ENCODE results near the gene LY6G6C.
A peak's percentile ranks its signal among the peaks of the same experiment; 100 is the strongest.

LY6G6C gene

DNA sequence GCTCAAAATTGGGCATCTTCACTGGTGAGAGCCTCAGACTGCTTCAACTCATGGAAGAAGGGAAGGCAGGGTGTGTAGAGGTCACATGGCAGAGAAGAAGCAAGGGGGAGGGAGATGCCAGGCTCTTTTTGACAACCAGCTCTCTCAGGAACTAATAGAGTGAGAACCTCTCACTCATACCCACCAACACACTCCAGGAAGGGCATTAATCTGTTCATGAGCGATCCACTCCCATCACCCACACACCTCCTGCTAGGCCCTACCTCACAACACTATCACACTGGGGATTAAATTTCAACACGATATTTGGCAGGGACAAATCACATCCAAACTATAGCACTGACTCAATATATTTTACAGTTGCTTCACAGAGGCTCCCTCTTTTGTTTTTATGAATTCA lies 20.3 kb upstream of the LY6G6C start:
- no peak for DNase-seq (ENCODE audit: low read depth, low spot score)

DNA sequence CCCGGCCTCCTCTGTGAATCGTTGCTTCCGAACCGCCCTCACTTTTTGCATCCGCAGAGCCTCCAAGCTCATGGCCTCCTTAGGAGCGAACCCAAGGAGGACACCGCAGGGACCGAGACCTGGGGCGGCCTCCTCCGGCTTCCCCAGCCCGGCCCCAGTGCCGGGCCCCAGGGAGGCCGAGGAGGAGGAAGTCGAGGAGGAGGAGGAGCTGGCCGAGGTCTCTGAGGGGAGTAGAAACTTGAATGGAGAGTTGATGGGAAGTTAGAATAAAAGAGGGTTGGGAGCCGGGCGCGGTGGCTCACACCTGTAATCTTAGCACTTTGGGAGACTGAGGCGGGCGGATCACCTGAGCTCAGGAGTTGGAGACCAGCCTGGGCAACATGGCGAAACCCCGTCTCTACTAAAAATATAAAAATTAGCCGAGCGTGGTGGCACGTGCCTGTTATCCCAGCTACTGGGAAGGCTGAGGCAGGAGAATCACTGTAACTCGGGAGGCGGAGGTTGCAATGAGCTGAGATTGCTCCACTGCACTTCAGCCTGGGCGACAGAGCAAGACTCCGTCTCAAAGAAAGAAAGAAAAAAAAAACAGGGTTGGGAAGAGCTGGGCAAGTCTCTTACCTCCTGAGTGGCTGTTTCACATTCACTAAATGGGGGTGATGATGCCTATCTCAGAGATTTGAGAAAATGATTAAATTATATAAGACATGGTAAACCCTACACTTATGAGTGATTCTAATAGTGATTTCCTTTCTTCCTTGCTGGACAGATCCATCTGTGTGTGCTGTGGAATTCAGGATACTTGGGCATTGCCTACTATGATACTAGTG lies 19.1 kb upstream of the LY6G6C start:
- DNase-seq (ENCODE audit: low read depth, low spot score), result no peak

DNA sequence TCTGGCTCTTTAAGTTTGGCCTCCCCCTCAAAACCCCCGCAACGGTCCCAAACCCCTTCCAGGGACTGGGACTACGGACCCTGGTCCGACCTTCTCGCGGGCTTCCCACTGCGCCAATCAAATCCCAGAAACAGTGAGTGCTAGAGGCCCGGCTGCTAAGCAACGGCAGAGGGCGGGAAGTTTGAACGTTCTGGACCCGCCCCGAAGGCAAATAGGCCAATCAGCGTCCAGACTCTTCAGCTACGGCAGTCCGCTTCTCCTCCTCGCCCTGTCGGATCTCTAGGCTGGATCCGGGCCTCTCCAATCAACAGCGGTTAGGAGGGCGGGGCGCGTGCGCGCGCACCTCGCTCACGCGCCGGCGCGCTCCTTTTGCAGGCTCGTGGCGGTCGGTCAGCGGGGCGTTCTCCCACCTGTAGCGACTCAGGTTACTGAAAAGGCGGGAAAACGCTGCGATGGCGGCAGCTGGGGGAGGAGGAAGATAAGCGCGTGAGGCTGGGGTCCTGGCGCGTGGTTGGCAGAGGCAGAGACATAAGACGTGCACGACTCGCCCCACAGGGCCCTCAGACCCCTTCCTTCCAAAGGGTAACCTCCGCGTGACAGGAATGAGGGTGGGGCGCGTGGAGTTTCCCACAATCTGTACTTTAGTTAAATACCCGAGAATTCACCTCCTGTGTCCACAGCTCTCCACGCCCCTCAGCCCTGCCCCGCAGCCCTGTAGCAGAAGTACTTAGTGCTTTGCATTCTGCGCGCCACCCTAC lies 18.3 kb upstream of the LY6G6C start, which contains the start of gene MSH5:
Gene MSH5 (plus strand): TSS at position 367 of the 758 bp plus-strand sequence. CDS start 462 bp downstream, outside the sequence.
- peak; percentile 96 for DNase-seq (ENCODE audit: low read depth, low spot score)

DNA sequence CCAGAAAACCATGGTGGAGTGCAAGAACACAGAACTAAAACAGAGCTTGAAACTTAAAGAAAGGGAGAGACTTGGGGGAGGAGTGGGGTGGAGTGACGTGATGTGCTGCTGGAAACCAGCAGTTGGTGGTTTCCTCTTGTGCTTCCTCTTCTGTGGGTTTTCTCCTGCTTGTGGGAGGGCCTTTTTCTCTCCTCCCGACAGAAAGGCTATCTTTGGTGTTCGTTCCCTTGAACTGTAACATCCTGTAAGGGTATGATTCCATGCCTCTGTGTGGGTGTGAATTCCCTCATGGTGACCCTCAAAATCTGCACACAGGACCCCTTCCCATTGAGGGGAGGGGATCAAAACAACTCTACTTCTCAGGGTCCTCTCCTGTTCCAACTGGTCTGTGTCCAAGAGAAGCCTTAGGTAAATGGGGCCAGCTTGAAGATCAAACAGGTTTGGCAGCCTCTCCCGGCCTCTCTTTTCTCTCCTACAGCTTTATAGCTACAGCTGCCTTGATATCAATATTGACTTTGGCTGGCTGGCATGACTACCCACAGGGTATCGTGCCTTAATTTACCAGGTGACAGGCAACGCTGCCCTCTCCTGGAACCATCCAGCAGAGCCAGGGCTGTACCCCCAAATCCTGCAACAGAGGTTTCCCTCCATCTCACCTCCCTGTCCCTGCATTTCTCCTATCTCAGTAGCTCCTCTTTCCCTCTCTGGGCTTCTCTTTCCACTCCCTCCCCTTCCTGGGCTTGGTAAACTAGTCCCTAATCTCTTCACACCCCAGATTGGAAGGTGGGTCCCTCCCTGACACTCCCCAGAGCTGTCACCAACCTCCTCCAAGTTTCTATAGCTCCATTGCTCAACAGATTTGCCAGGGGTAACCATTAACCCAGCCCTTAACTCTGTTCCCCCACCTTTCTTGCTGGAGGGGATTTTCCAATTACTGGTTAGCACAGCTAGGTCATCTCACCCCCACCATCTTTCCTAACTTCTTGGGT lies 16.7 kb upstream of the LY6G6C start:
- no peak for DNase-seq (ENCODE audit: low read depth, low spot score)

DNA sequence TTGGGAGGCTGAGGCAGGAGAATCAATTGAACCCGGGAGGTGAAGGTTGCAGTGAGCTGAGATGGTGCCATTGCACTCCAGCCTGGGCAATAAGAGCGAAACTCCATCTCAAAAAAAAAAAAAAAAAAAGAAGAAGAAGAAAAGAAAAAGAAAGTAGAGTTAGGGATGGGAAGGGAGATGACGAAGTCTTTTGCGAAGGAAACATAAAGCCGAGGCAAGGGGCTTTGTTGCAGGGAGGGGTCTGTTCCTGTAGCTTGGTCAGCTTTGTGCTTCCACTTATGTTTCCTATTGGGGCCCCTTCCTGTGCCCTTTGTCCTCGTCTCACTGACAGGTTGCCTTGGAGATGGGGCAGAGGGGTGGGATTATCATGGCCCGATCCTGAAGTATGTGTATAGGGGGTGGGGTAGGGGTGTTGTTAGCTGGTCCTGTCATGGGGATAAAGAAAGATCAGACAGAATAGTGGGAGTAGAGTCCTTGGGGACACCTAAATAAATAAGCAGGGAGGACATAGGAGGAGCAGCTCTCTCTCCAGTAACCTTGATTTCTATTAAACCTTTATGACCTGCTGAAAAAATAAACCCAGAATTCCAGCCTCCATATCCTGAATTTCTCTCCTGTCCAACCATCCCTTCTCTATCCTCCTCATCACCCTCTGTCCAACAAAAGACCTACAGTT lies 15.9 kb upstream of the LY6G6C start:
- no peak for DNase-seq (ENCODE audit: low read depth, low spot score)

DNA sequence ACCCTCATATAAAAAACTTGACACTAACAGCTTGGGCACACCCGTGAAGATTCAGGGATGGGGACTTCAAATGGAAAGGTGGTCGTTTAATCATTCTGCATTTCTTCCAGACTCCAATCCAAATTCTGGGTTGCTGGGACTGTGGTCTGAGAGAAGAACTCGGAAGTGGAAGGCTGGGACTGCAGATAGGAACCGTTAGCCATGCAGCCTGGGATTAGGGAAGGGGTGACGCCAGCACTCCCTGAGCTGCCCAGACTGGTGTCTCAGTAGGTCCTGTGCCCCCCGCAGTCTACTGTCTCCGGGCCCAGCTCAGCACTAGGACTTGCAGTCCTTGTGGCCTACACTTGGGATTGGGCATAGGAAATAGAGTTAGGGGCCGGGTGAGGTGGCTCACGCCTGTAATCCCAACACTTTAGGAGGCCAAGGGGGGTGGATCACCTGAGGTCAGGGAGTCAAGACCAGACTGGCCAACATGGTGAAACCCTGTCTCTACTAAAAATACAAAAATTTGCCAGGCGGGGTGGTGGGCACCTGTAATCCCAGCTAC lies 15.3 kb upstream of the LY6G6C start:
- DNase-seq (ENCODE audit: low read depth, low spot score), result no peak

DNA sequence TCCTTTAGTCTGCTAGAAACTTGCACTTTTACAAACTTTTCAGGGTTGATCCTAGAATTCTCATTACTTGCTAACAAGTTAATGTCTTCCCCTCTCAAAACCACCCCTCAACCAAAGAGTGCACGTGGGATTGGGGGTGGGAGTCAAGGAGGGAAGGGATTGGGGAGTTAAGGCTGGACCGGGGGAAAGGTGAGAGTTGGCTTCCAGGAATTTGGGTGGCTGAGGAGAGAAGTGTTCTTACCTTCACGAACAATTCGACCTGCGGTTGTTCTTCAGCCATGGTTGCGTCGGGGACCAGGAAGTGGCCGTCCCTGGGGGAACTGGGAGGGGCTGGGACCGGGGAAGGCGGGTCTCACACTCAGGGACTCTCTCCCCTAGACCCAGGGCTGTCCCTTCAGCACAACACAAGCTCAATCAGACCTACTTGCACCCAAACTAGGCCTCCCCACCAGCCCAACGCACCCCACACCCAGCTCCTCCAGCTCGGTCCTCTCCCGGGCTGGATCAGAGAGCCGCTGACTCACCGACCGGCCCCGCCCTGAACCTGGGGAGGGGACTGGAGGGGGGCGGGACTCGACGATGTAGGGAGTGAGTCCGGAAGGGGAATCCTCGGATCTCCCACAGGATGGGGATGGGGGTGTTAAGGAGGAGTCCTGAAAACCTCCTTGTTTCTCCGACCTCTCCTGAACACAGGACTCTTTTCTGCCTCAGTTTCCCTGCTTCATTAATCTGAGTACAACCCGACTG lies 14.6 kb upstream of the LY6G6C start, which contains the start of gene CLIC1:
Gene CLIC1 (minus strand): TSS at position 510 of the 747 bp plus-strand sequence. CDS start 230 bp downstream, at position 280.
- no peak for DNase-seq (ENCODE audit: low read depth, low spot score)

DNA sequence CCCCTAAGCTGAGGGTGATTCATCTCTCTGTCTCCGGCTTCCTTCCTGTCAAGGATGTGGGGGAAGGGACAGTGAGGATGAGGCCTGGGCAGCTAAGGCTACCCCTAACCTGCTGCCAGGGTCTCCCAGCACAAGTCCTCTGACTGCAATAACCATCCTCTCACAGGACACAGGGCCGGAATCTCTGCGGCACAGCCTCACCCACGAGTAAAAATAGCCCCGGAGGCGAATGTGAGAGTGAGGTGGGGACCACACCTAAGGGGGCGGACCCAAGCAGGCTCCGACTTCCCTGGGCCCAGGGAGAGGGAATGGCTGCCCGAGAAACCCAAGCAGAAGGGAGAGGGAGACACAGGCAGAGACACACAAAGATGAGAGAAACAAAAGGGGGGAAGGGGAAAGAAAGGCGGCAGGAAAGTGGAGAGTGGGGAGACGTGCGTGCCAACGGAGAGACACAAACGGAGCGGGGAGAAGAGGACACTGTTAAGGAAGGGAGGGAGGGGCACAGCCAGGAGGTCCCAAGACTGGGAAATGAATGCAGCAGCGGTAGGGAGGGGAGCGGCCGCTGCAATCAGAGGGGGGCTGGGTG lies 13.4 kb upstream of the LY6G6C start:
- no peak for DNase-seq (ENCODE audit: low read depth, low spot score)

DNA sequence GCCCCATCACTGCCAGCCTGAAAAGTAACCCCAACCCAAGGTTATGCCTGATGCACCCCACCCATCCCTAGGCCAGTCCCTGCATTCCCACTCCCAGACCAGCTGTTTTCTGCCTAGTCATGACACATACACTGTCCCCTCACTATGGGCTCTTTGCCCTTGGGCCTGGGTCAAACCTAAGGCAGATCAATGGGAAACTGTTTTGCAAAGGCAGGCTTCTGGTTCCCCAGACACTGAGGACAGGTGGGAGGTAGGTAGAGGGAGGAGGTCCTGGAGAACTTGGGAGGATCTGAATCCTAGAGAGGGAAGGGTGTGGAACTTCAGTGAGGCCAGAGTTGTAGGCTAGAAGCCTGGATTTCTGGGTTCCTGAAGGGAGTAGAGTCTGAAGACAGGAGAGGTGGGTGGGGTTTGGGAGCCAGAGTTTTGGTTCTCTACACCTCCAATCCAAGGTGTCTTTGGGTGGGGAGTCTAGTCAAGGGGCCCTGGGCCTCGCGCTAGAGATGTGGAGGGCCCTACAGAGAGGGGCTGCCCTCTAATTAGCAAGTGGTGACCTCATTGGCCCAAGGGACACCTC lies 12.8 kb upstream of the LY6G6C start:
- no peak for DNase-seq (ENCODE audit: low read depth, low spot score)

DNA sequence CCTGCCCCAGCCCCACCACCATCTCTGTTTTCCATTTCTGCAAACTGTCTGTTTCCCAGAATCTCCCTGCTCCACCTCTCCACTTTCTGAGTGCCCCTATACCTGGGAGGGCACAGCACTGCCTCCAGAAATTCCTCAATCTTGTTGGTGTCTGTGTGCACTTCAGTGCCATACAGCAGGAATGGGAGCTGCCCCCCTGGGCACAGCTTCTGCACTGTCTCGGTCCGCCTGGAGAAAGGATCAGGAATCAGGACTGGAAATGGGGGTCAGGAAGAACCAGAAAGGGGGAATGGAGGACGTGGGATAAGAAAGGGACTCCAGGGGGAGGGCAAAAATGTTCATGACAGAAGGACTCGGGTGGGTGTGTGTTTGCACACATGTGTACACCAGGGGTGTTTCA lies 12.2 kb upstream of the LY6G6C start:
- no peak for DNase-seq (ENCODE audit: low read depth, low spot score)

DNA sequence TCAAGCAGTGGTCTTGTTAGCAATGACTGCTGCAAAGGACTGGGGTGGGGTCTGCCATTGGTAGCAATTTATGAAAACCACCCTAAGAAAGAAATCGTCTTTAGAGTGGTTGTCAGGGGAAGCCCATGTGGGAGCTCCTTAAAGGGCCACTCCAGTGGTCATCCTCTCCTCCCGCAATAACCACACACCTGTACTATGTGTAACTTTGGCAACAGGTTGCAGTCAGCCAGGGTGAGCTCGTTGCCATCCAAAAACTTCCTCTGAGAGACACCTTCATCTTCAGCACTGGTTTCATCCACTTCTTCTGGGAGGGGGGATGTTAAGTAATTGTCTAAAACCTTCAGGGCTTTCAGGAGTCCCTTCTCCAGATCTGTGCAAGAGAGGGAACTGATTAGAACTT lies 10.5 kb upstream of the LY6G6C start:
- DNase-seq (ENCODE audit: low read depth, low spot score), result no peak

DNA sequence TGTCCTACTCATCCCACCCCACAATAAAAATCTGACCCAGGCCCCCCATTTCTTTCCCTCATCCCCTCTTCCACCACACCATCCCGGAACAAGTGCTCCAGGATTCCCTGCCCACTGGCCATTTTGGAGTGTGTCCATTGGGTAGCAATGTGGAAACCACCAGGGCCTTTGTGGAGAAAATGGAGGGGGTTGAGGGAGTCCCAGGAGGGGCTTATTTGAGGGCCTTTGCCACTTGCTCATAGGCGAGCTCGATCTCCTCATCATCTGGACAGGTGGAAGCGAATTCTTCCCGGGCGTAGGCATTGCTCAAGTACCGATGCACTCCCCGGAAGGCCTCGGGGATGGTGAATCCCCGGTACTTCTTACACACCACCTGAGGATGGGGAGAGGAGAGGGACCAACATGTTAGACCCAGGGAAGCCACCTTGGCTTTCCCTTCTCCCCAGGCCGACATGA lies 9.1 kb upstream of the LY6G6C start:
- DNase-seq (ENCODE audit: low read depth, low spot score), result no peak

DNA sequence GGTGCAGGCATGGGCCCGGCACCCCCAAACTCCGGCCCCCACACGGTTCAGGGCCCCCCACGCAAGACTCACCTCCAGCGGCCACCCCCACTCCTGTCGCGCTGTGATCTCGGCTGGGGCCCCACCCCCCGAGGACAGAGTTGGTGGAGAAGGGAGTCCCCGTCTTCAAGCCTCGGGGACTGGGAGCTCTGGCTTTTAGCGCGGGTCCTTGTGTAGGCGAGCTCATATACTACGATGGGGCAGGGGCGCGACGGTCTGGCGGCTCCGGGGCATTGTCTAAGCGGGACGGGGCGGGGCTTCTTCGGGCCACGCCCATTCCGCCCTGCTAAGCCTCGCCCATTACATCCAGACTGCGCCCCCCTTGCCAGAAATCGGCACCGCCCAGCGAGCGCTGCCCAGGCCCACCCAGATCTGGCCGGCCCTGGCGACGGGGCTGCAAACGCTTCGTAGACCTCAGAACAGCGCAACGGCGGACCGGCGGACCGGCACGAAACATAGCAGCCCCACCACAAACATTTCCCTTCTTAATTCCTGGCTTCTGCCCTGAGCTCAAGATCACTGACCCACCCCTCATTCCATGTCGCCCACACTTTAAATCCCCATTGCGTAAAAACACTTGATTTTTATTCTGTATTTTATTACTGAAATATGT lies 8.6 kb upstream of the LY6G6C start:
- peak; percentile 66 for DNase-seq (ENCODE audit: low read depth, low spot score)

DNA sequence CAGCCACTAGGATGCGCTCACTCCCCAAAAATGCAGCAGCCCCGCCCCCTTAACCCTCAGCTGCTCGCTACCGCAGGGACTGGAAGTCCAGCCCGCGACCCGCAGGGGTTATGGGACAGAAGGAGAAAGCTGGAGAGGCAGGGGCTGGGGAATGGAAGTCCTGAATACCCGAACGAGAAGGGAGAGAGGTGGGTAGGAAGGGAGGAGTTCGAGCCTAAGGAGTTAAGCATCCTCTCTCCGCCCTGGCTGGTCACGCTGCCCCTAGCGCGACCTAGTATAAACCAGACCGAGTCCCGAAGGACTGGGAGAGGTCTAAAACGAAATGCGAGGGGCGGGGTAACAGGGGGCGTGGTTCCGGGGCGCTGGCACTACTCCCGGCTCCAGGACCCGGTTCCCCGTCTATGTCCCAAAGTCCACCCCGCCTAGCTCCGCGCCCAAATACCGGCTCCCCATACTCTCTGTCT lies 8.0 kb upstream of the LY6G6C start:
- peak; percentile 65 for DNase-seq (ENCODE audit: low read depth, low spot score)

DNA sequence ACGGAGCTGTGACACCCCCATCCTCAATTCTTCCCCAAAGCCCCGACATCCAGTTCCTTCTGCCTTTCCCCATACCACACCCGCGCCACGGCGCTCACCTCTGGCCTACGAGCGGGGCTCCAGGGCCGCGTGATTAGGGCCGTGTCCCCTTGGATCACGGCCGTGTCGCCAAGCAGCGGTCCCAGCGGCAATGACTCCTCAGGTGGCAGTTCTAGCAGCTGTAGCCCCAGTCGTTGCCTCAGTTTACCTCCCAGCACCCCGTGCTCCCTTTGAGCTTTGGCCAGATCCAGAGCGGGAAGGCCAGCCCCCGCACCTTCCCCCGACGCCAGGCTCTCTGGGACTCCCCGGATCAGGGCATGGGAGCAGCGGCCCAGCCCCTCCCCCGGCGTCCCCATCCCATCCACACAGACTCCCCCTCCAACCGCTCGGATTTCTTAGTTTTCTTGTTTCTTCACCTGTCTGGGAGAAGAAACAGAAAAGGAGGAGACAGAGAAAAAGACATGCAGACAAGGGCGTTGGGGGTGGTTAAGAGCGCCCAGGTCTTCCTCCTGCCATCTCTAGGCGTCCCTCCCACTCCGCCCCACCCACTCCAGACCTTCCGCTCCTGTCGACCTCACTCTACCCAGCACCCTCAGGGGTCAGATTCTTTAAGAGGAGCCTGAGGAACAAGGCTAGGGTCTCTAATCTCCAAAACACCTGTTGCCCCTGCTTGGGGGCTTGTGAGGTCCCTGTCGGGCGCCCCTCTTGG lies 7.4 kb upstream of the LY6G6C start, which contains the start of gene DDAH2:
Gene DDAH2 (minus strand): TSS at position 533 of the 748 bp plus-strand sequence. CDS start 138 bp downstream, at position 395.
- no peak for DNase-seq (ENCODE audit: low read depth, low spot score)

DNA sequence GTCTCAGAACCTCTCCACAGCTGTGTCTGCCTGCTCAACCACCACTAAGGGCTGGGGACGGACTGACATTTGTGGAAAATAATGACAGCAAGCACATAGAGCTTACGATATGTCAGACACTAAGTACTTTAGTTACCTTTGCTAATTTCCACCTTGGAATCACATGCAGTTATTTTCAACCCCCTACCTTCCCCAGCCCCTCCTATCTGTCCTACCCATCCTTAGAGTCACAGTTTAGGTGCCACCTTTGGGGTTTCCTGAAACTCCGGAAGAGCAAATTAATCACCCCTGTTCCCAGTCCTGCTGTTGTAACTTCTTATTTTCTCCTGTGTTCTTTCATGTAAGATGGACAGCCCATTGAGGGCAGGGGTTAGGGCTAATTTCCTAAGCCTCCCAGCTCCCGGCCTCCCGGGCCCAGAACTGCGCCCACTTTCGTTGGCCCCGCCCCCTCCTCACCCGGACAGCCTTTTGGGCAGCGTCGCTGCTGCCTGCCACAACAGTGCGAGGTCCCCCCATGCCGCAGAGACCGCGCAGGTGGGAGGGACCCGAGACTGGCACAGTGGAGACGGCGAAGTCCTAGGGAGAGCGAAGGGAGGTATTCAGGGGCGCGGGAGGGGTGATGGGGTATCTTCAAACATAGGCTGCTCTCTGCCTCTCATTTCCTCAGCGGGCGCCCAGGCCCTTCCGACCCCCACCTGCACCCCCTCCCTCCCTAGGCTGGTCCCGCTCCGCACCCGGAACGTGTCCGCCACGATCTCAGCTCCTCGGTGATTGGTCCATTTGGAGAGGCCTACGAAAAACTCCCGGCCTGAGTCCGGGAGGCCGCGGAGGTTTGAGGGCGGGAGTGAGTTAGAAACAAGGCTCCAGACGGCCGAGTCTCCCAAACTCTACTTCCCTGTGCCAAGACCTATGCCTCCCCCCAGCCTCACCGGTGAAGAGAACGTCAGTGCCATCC lies 6.4 kb upstream of the LY6G6C start:
- DNase-seq (ENCODE audit: low read depth, low spot score), result no peak
